Measurements from ENCODE around the gene KCTD20. TPM values are rescaled to one million over a fixed set of nuclear protein-coding genes. Genes with fewer than 3 reads are reported as not detected.
A peak's percentile ranks its signal among the peaks of the same experiment; 100 is the strongest.
"Not testable (repeated sequence)": the region's sequence is repeated elsewhere in the genome, so short reads cannot be mapped to it uniquely, and the experiment has no call there.

KCTD20 gene
- total RNA-seq, 2 donors from 2014 or later: 61.4 to 62.4 TPM

- H3K36me3 Mint-ChIP-seq: no peaks in the 10 kb centered on the region
- H3K27ac Mint-ChIP-seq: no peak overlapping the region
- no peak overlapping the region for H3K4me3 Mint-ChIP-seq
- DNase-seq (ENCODE audit: low spot score) (no peak), ATAC-seq (no peak)
- peaks cover 16 to 20% of the 10 kb centered on the region in 2 donors for H3K4me1 Mint-ChIP-seq (ENCODE audit: low read depth in 2 of 2)
- H3K27me3 Mint-ChIP-seq: no peaks in the 10 kb centered on the region
- H3K9me3 Mint-ChIP-seq: no peaks in the 10 kb centered on the region
Observed at GRCh38 chr6:36460916-36461315, 18.1 kb downstream of the KCTD20 start.

- no peaks in the 10 kb centered on the region for H3K9me3 Mint-ChIP-seq
- H3K36me3 Mint-ChIP-seq: no peaks in the 10 kb centered on the region
- H3K27me3 Mint-ChIP-seq: no peaks in the 10 kb centered on the region
- no peak overlapping the region for H3K27ac Mint-ChIP-seq
- ATAC-seq: no peak
- no peak overlapping the region for H3K4me3 Mint-ChIP-seq
- no peak for DNase-seq (ENCODE audit: low spot score)
- H3K4me1 Mint-ChIP-seq (ENCODE audit: low read depth in 2 of 2): peaks cover 16 to 20% of the 10 kb centered on the region in 2 donors
Observed at GRCh38 chr6:36461646-36462045, 18.8 kb downstream of the KCTD20 start.

DNA sequence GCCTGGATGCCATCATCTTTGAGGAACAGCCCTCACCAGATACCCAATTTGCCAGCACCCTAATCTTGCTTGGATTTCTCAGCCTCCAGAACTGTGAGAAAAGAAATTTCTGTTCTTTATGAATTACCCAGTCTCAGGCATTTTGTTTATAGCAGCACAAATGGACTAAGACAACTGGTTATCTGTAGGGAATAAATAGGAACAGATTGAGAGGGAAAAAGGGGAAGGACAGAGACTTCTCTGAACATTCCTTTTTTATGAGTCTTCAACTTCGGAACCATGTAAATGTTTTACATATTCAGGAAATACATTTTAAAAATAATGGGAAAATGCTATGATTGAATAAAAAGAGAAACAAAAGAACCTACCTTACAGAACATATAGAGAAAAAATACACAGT, 20.9 kb downstream of the KCTD20 start:
- no peak for ATAC-seq
- no peaks in the 10 kb centered on the region for H3K27me3 Mint-ChIP-seq
- no peak overlapping the region for H3K4me3 Mint-ChIP-seq
- H3K9me3 Mint-ChIP-seq: no peaks in the 10 kb centered on the region
- no peaks in the 10 kb centered on the region for H3K36me3 Mint-ChIP-seq
- DNase-seq (ENCODE audit: low spot score): no peak
- H3K4me1 Mint-ChIP-seq (ENCODE audit: low read depth in 2 of 2): peaks cover 15 to 16% of the 10 kb centered on the region in 2 donors
- no peak overlapping the region for H3K27ac Mint-ChIP-seq

- no peaks in the 10 kb centered on the region for H3K36me3 Mint-ChIP-seq
- DNase-seq (ENCODE audit: low spot score) (no peak), ATAC-seq (no peak)
- no peak overlapping the region for H3K27ac Mint-ChIP-seq
- no peaks in the 10 kb centered on the region for H3K27me3 Mint-ChIP-seq
- no peaks in the 10 kb centered on the region for H3K9me3 Mint-ChIP-seq
- no peak overlapping the region for H3K4me3 Mint-ChIP-seq
- peaks cover 19 to 20% of the 10 kb centered on the region in 2 donors for H3K4me1 Mint-ChIP-seq (ENCODE audit: low read depth in 2 of 2)
Observed at GRCh38 chr6:36464233-36464632, 21.4 kb downstream of the KCTD20 start.

- no peak overlapping the region for H3K27ac Mint-ChIP-seq
- peaks cover 11% of the 10 kb centered on the region in 2 donors for H3K4me1 Mint-ChIP-seq (ENCODE audit: low read depth in 2 of 2)
- no peaks in the 10 kb centered on the region for H3K36me3 Mint-ChIP-seq
- H3K4me3 Mint-ChIP-seq: no peak overlapping the region
- no peak for DNase-seq (ENCODE audit: low spot score)
- no peaks in the 10 kb centered on the region for H3K9me3 Mint-ChIP-seq
- no peaks in the 10 kb centered on the region for H3K27me3 Mint-ChIP-seq
- no peak for ATAC-seq
Observed at GRCh38 chr6:36467625-36468024, 24.8 kb downstream of the KCTD20 start.

DNA sequence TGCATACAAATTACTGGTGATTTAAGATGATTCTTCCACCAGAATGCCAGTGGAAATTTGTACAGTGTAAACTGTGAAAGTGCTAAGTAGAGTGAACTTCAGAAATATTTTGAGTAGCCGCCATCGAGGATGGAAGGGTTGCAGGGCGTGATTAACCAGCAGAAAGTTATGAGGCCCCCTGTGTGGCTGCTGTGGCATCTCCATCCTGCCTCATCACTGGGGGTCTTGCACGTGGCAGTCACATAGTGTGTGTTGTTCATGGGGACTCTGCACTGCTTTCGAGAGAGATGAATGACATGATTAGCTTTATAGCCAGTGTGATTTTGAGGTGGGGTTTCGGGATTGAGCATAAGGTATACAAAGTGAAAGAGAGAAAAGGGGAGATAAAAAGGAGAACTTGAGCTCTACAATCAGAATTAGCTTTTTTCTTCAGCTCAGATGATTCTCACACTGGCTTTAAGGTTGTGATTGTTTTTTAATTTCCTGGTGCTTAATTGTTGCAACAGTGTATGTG, 26.4 kb downstream of the KCTD20 start:
- Mint-ChIP-seq H3K27ac (no peak overlapping the region), H3K36me3 (no peaks in the 10 kb centered on the region), H3K4me1 (ENCODE audit: low read depth in 2 of 2) (peaks cover 5% of the 10 kb centered on the region in 2 donors), H3K9me3 (no peaks in the 10 kb centered on the region), H3K27me3 (no peaks in the 10 kb centered on the region), H3K4me3 (no peak overlapping the region)
- ATAC-seq (no peak), DNase-seq (ENCODE audit: low spot score) (no peak)

DNA sequence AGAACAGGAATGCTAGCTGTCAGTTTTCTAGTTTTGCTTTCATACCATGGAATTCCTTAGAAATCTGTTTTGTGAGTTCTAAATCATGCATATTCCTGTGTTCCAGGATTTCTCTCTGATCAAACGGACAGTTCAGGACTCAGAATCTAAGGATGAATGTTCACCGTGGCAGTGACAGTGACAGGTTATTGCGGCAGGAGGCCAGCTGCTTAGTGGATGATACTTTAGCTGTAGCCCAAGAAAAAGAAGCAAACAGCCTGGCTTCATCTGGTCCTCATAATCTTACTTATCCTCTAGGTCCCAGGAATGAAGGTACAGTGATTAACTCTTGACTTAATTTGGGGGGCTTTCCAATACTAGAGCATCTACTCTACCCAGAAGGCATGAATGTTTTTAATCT, 27.1 kb downstream of the KCTD20 start:
- no peaks in the 10 kb centered on the region for H3K36me3 Mint-ChIP-seq
- H3K27me3 Mint-ChIP-seq: no peaks in the 10 kb centered on the region
- H3K27ac Mint-ChIP-seq: peak overlapping the region in 1 of 2 donors; percentile 35
- DNase-seq (ENCODE audit: low spot score) (no peak), ATAC-seq (no peak)
- H3K4me3 Mint-ChIP-seq: no peak overlapping the region
- H3K9me3 Mint-ChIP-seq: no peaks in the 10 kb centered on the region
- H3K4me1 Mint-ChIP-seq (ENCODE audit: low read depth in 2 of 2): peaks cover 5% of the 10 kb centered on the region in 2 donors

GRCh38 chr6:36478051-36478526, 35.3 kb downstream of the KCTD20 start:
- Mint-ChIP-seq H3K27me3 (no peaks in the 10 kb centered on the region), H3K36me3 (peaks cover 11% of the 10 kb centered on the region), H3K4me1 (ENCODE audit: low read depth in 2 of 2) (peaks cover 0 to 9% of the 10 kb centered on the region in 2 donors), H3K4me3 (no peak overlapping the region), H3K27ac (no peak overlapping the region), H3K9me3 (no peaks in the 10 kb centered on the region)
- ATAC-seq: no peak
- DNase-seq (ENCODE audit: low spot score): no peak

DNA sequence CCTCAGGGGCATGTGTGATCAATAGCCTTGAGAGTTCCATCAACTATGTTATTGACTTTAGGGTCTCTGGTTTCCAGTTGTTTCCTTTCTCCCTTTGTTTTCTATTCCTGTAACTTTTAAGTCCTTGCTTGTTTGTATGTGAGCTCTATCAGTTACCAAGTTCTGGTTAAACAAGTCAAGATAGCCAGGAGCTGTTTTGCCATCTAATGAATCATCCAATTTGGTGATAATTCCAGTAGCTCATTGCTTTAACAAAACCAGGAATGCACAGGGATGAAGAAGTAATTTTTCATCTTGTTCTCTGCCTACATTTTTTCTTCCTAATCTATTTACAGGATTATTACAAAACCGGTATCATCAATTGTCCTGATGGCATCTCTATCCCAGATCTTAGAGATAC, 36.5 kb downstream of the KCTD20 start:
- Mint-ChIP-seq H3K9me3 (no peaks in the 10 kb centered on the region), H3K27ac (peak overlapping the region in 1 of 2 donors; percentile 50), H3K4me3 (no peak overlapping the region), H3K4me1 (ENCODE audit: low read depth in 2 of 2) (peaks cover 0 to 9% of the 10 kb centered on the region in 2 donors), H3K36me3 (peaks cover 11% of the 10 kb centered on the region), H3K27me3 (no peaks in the 10 kb centered on the region)
- ATAC-seq (no peak), DNase-seq (ENCODE audit: low spot score) (no peak)

DNA sequence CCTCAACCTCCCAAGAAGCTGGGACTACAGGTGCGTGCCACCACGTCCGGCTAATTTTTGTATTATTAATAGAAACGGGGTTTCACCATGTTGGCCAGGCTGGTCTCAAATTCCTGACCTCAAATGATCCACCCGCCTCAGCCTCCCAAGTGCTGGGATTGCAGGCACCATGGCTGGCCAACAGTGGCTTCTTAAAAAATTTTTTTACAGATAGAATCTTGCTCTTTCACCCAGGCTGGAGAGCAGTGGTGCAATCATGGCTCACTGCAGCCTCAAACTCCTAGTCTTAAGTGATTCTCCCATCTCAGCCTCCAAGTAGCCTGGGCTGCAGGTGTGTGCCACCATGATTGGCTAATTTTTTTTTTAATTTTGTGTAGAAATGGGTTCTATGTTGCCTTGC, 40.5 kb downstream of the KCTD20 start:
- DNase-seq (ENCODE audit: low spot score); ATAC-seq; H3K9me3 Mint-ChIP-seq; H3K27ac Mint-ChIP-seq; H3K4me3 Mint-ChIP-seq; H3K4me1 Mint-ChIP-seq (ENCODE audit: low read depth in 2 of 2); H3K27me3 Mint-ChIP-seq: not testable (repeated sequence)
- H3K36me3 Mint-ChIP-seq: peaks cover 25% of the 10 kb centered on the region

GRCh38 chr6:36484736-36485135, 41.9 kb downstream of the KCTD20 start:
- peaks cover 25% of the 10 kb centered on the region for H3K36me3 Mint-ChIP-seq
- H3K27me3 Mint-ChIP-seq: no peaks in the 10 kb centered on the region
- H3K9me3 Mint-ChIP-seq: no peaks in the 10 kb centered on the region
- DNase-seq (ENCODE audit: low spot score): no peak
- peak overlapping the region in 1 of 2 donors; percentile 48 for H3K27ac Mint-ChIP-seq
- no peak overlapping the region for H3K4me3 Mint-ChIP-seq
- no peaks in the 10 kb centered on the region for H3K4me1 Mint-ChIP-seq (ENCODE audit: low read depth in 2 of 2)
- ATAC-seq: no peak

GRCh38 chr6:36487698-36488097, 44.9 kb downstream of the KCTD20 start:
- Mint-ChIP-seq H3K27me3 (no peaks in the 10 kb centered on the region), H3K4me1 (ENCODE audit: low read depth in 2 of 2) (peaks cover 0 to 3% of the 10 kb centered on the region in 2 donors), H3K27ac (no peak overlapping the region), H3K9me3 (no peaks in the 10 kb centered on the region), H3K36me3 (peaks cover 14% of the 10 kb centered on the region), H3K4me3 (no peak overlapping the region)
- ATAC-seq (no peak), DNase-seq (ENCODE audit: low spot score) (no peak)

DNA sequence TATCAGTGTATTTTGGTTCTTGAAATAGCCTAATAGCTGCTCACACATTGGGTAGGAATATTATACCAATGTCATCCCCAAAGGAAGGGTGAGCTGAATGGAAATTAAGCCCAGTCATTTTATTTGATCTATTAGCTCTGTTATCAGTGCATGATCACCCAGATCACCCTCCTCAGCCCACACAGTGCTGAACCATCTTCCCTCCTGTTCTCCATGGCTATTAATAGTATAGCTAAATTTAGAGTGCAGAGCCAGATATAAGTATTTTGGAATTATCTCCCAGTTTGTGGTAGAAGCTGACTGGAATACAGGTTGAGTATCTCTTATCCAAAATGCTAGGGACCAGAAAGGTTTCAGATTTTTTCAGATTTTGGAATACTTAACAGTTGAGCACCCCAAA, 45.4 kb downstream of the KCTD20 start:
- no peak overlapping the region for H3K27ac Mint-ChIP-seq
- peaks cover under 1 to 3% of the 10 kb centered on the region in 2 donors for H3K4me1 Mint-ChIP-seq (ENCODE audit: low read depth in 2 of 2)
- DNase-seq (ENCODE audit: low spot score) (no peak), ATAC-seq (no peak)
- no peaks in the 10 kb centered on the region for H3K9me3 Mint-ChIP-seq
- H3K36me3 Mint-ChIP-seq: peaks cover 14% of the 10 kb centered on the region
- no peak overlapping the region for H3K4me3 Mint-ChIP-seq
- H3K27me3 Mint-ChIP-seq: no peaks in the 10 kb centered on the region

GRCh38 chr6:36489426-36489825, 46.6 kb downstream of the KCTD20 start:
- no peak for ATAC-seq
- H3K36me3 Mint-ChIP-seq: peaks cover 23% of the 10 kb centered on the region
- H3K27ac Mint-ChIP-seq: peak overlapping the region in 1 of 2 donors; percentile 11
- no peaks in the 10 kb centered on the region for H3K27me3 Mint-ChIP-seq
- H3K4me1 Mint-ChIP-seq (ENCODE audit: low read depth in 2 of 2): peaks cover 12 to 13% of the 10 kb centered on the region in 2 donors
- H3K4me3 Mint-ChIP-seq: no peak overlapping the region
- DNase-seq (ENCODE audit: low spot score): no peak
- no peaks in the 10 kb centered on the region for H3K9me3 Mint-ChIP-seq

DNA sequence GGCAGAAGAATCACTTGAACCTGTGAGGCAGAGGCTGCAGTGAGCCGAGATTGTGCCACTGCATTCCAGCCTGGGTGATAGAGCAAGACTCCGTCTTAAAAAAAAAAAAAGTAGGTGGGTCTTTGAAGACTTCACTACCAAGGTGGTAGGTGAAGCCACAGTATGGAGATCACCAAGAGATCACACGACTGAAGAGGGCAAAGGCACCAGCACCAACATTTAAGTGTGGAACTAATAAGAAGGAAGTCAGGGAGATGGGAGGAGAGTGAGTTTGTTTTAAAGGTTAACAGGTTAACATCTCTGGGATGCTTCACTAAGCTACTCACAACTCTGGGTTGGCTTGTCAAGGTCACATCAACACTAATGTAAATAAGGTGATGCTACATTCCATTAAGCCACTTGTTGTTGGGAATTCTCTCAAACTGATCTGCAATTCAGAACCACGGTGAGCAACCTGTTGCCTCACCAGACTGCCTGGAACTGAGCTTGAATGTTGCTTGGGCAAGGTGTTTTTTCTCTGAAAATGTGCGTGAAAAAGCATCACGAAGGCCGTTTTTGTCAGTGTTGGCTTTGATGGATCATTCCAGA, 48.7 kb downstream of the KCTD20 start:
- DNase-seq (ENCODE audit: low spot score) (no peak), ATAC-seq (no peak)
- no peaks in the 10 kb centered on the region for H3K27me3 Mint-ChIP-seq
- no peak overlapping the region for H3K4me3 Mint-ChIP-seq
- no peak overlapping the region for H3K27ac Mint-ChIP-seq
- peaks cover 17% of the 10 kb centered on the region for H3K36me3 Mint-ChIP-seq
- H3K9me3 Mint-ChIP-seq: no peaks in the 10 kb centered on the region
- peaks cover 12 to 14% of the 10 kb centered on the region in 2 donors for H3K4me1 Mint-ChIP-seq (ENCODE audit: low read depth in 2 of 2)

All from natural killer cell treated with Interleukin-12 subunit alpha and Interleukin-12 subunit beta and Interleukin-15 and Interleukin-18, amount 100 ng/mL, for 72 hours (primary cell).